LNCAP (cell line): ENCODE measurements around the gene BBX.

Experiments
- TF ChIP-seq, protein P1 (sequence below): fragments of 450-650 bp; IDR thresholded peaks from 2 replicates; pipeline ENCODE4 v1.5.1; 2017; ENCODE audit warnings: mild to moderate bottlenecking

BBX gene

DNA sequence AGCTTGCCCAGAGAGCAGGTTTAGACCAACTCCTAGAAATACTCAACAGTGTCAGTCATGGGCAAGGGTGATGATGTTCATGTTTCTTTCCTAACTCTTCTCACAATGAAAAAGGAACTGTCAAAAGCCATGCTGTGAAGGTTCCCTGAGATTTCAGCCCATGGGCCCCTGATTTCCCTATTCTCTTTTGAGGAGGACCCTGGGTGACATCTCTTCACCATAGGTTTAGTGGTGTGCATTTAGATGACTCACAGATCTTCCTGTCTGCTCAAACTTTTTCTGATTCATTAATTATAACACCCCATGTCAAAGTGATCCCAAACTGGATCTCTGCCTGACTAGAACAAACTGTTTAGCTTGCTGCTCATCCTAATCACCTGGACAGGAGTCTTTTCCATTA lies 108.0 kb downstream of the BBX start:
- TF ChIP-seq, protein P1, sequence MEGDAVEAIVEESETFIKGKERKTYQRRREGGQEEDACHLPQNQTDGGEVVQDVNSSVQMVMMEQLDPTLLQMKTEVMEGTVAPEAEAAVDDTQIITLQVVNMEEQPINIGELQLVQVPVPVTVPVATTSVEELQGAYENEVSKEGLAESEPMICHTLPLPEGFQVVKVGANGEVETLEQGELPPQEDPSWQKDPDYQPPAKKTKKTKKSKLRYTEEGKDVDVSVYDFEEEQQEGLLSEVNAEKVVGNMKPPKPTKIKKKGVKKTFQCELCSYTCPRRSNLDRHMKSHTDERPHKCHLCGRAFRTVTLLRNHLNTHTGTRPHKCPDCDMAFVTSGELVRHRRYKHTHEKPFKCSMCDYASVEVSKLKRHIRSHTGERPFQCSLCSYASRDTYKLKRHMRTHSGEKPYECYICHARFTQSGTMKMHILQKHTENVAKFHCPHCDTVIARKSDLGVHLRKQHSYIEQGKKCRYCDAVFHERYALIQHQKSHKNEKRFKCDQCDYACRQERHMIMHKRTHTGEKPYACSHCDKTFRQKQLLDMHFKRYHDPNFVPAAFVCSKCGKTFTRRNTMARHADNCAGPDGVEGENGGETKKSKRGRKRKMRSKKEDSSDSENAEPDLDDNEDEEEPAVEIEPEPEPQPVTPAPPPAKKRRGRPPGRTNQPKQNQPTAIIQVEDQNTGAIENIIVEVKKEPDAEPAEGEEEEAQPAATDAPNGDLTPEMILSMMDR = no peak

DNA sequence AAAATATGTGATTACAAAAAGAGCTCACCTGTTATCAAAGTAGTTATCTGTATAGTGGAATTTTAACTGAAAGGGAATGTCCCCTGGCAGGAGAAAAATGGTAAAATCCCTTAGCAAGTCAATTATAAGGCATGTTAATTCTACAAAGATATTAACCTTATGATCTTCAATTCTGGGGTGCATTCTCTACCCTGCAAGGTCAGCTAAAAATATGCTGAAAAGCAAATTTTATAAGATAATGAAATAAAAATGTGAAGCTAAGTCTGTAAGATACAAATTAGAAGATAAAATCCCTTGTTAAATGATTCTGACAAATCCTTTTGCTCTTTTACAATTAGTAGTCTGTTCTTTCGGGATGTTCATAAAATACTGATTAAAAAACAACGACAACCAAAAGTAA lies 109.8 kb downstream of the BBX start:
- TF ChIP-seq, protein P1 = no peak

GRCh38 chr3:107633327-107634098 lies 110.8 kb downstream of the BBX start:
- TF ChIP-seq, protein P1 = no peak

- TF ChIP-seq, protein P1 = no peak
Measured at GRCh38 chr3:107634099-107634489, 111.3 kb downstream of the BBX start.

DNA sequence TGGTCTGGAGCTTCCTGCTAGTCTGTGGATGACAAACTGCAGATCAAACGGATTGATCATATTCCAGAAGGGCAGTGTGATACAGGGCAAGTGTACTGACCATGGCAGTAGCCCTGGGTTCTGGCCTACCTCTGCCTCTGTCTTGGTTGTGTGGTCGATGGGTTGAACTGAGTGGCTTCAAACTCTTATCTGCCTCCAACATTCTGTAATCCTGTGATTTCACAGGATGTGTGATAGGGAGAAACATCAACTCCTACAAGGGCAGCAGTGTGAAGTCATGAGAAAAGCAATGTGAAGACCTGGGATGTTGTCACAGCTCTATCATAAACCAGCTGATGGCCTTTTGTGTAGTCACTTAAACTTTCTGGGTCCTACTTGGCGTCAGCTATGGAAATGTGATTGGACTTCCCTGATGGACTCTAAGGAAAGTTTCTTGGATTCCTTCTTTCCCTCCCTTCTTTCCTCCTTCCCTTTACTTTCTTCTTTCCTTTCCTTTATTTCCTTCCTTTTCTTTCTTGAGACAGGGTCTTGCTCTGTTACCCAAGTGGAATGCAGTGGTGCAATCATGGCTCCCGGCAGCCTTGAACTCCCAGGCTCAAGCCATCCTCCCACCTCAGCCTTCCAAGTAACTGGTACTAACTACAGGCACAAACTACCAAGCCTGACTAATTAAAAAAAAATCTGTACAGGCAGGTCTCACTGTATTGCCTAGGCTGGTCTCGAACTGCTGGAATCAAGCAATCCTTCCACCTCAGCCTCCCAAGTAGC lies 114.8 kb downstream of the BBX start:
- TF ChIP-seq, protein P1 = no peak

DNA sequence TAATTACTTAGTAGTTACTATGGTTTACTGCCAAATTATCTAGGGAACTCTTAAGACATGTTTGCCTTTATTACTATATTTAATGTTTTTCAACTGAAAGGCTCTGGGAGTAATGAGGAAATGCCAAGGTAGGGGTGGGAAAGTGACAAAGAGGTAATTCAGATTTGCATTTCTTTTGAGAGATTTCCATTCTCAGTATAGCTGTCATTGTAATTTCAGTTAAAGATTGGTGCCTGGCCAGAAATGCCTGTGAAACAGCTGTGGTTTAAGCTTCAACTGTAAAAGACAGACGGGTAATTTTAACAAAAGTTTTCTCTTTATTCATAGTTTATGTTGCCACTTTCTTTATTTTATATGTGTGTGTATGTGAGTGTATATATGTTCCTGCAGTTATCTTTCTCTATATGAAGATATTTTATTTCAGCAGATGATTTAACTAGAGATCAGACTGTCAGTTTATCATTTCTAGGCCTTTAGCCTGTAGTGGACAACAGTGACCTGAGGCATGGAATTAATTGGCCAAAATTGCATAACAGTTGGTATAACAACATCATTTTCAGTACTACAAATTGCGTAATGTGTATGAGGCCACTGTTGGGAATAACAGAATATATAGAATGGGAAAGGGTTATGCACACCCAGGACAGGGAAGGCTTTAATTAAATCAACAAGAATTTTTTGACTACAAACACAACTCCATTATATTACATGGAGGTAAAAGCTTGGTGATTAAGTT lies 119.0 kb downstream of the BBX start:
- TF ChIP-seq, protein P1 = no peak

DNA sequence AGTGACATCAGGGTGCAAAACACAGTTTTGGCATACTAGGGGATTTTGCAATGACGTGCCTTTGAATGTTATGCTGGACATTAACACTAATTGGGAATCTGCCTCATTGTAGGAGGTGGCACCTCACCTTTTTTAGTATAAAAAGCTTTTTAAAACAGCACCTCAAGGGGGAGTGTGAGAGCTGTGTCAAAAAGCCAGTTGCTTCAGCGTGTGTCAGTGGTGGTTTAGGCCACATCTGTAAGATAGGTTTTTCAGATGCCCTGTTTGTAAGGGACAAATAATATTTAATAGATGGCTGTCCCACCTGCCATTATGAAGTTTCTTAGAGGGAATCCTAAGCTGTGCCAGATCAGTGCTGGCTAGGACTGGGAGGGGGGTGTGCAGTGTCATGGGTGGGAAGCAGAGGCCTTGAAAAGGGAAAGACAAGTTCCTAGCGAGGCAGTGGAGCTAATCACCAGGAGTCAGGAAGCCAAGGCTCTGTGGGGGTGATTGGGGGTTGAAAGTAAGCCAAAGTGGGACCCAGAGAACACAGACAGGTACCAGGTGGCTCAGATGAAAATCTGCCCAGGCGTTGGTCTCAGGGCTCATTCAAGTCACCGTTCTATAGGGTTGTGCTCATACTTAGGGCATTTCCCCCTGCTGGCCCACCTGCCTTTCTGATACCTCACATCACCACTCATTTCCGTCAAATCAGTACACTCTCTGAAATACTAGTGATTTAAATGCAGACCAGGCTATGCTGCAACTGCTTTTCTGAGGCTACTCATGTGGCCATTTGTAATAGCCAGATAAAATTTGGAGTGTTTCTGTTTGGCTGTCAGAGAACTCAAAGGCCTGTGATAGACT lies 120.5 kb downstream of the BBX start:
- TF ChIP-seq, protein P1 = peak; percentile 49
